Breast epithelium (tissue), 3 donors: ENCODE results near the gene ZNF423.

Experiments
- POLR2A ChIP-seq: fragments of 450-650 bp; IDR thresholded peaks from one replicate; pipeline ENCODE4 v1.6.1; 2016; ENCODE audit warnings: antibody characterized with exemption, mild to moderate bottlenecking, moderate library complexity
- POLR2AphosphoS5 ChIP-seq, 3 donors: sonication (generic); formaldehyde crosslinking; IDR thresholded peaks; one replicate each; pipeline ENCODE4 v1.6.1; 2017; ENCODE audit warnings: antibody characterized with exemption in 3 of 3
- TF ChIP-seq, protein P1 (sequence below), 3 donors: fragments of 450-650 bp; IDR thresholded peaks; one replicate each; pipeline ENCODE4 v1.5.1; 2016 to 2017; ENCODE audit warnings: antibody characterized with exemption in 3 of 3, mild to moderate bottlenecking in 3 of 3, moderate library complexity in 3 of 3

DNA sequence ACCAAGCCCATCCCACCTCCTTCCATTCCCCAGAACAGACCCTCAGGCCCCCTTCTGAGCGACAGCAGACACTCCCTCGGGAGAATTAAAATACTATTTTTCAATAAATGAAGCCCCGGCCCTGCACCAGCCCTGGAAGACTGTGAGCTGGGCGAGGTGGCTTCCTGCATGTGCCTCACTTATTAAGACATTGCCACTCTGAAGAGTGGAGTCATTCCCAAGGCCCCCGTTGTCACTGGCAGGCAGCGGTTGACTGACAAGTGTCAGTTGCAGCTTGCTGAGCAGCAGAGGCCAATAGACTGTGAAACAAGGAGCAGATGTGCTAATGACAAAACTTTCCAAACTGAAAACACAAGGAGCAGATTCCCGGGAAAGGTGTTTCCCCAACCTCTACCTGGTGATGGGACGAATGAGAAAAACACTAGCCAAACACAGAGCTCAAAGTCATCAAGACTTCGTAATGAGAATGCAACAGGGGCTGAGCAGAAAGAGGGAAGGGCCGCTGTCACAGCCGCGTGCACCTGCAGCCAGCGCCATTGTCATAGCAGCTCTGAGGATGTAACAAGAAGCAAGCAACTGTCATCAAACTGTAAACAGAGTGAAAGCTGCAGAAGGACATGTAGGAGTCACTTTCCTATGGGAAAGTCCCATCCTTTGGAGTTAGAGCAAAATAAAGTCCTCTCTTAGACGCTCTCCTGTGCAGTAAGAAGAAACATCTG lies 250.2 kb downstream of the ZNF423 start:
- TF ChIP-seq, protein P1, sequence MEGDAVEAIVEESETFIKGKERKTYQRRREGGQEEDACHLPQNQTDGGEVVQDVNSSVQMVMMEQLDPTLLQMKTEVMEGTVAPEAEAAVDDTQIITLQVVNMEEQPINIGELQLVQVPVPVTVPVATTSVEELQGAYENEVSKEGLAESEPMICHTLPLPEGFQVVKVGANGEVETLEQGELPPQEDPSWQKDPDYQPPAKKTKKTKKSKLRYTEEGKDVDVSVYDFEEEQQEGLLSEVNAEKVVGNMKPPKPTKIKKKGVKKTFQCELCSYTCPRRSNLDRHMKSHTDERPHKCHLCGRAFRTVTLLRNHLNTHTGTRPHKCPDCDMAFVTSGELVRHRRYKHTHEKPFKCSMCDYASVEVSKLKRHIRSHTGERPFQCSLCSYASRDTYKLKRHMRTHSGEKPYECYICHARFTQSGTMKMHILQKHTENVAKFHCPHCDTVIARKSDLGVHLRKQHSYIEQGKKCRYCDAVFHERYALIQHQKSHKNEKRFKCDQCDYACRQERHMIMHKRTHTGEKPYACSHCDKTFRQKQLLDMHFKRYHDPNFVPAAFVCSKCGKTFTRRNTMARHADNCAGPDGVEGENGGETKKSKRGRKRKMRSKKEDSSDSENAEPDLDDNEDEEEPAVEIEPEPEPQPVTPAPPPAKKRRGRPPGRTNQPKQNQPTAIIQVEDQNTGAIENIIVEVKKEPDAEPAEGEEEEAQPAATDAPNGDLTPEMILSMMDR (IDR thresholded peaks at IDR 0.05): no peak
- TF ChIP-seq POLR2A (no peak), POLR2AphosphoS5 (IDR thresholded peaks at IDR 0.05) (no peak)
